Erythroblast (primary cell): Measurements from ENCODE around the gene PABPC1L.

Experiments
- DNase-seq, 2 experiments: peaks; one replicate each; lab custom pipeline; 2025; lab: John Stamatoyannopoulos, UW
- GATA1 ChIP-seq: IDR thresholded peaks from 2 replicates; pipeline ENCODE4 v1.6.1; 2011; ENCODE audit warnings: low read depth, mild to moderate bottlenecking, control low read depth, low read length, moderate library complexity
- POLR2A ChIP-seq: IDR thresholded peaks from 2 replicates; pipeline ENCODE4 v1.6.1; 2011; ENCODE audit warnings: mild to moderate bottlenecking, low read length

The PABPC1L gene

DNA sequence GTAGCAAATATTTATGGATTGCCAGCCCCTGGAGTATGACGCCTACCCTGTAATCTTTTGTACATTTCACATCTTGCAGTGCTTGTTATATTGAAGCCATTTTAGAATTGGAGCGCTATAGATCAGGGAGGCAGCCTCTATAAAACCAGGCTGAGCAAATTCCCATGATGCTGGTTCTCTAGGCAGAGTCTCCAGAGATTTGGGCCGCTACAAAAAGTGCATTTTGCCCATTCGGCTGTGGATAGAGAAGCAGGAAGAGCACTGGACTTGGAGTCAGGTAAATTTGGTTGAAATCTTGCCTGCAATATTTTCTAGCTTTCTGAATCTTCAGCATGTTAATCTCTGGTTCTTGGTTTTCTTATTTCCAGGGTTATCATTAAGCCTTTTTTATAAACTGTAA is 22.4 kb upstream of the PABPC1L start:
- TF ChIP-seq GATA1 = no peak
- no peak for TF ChIP-seq POLR2A
- no peak for DNase-seq

DNA sequence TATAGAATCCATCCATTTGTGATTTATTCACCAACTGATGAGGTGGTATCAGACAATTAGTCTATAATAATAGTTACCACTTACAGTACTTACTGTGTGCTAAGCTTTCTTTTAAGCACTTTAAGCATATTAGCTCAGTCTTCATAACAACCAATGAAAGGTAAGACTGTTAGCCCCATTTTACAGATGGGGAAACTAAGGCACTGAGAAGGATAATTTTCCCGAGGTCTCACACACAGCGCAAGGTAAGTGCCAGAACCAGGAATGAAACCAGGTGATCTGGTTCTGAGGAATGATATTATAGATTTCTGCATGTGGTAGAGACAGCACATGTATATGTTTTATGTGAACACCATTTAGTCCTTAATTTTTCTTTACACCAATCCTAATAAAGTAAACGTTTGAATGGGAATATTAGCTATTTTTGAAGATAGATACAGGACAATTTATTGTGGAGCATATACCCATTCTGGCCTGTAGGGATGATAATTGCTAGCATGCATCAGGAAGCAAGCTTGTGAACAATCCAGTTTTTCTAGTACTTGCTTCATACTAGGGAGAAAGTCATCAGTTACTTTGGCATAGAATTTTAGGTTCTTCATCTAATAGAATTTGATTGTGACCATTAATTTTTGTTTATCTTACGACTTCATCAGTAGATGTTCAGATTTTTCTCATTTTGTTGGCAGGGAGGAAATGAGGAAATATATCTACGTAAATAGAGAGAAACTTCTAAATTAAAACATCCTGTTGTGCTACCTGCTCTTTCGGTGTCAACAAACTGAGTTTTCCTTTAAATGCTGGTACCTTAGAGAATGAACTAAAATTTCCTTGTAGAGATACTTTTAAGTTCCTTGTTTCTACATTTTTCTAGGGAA is 21.4 kb upstream of the PABPC1L start:
- TF ChIP-seq POLR2A (no peak), GATA1 (no peak)
- DNase-seq = no peak

DNA sequence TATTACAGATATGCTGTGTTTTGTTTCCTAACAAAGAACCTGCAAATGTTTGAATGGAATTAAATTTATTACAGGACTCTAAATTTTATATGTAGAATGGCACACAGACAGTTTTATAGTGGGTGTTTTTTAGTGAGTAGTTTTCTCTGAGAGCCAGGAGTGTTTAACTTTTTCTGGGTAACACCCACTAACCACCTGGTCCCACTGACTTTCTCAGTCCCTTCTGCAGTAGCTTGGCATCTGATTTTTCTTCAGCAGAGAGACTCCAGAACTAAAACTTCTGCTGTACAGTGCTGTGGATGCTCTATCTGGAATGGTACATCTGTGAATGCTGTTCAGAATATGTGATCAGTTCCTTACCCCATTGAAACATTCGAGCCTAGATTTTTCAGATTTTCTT is 18.0 kb upstream of the PABPC1L start:
- no peak for TF ChIP-seq GATA1
- no peak for TF ChIP-seq POLR2A

DNA sequence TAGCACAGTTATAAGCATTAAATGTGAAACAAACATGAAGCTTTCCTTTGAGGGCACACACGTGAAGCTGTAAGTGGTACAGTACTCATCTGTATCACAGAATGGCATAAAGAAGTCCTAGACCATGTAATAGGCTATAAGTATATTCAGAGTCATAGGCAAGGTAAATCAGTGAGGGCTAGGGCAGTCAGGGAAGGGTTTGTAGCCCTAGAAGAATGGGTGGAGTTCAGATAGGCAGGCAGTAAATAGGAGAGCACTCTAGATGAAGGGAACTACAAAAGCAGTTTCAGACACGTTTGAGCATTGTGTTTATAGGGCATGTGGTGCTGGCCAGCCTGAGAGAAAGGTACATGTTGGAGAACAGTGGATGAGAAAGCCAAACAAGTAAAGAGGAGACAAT is 14.9 kb upstream of the PABPC1L start:
- DNase-seq = no peak
- TF ChIP-seq POLR2A = no peak
- no peak for TF ChIP-seq GATA1

More for the DNA sequence above, 18.0 kb upstream of the PABPC1L start:
- no peak for DNase-seq

DNA sequence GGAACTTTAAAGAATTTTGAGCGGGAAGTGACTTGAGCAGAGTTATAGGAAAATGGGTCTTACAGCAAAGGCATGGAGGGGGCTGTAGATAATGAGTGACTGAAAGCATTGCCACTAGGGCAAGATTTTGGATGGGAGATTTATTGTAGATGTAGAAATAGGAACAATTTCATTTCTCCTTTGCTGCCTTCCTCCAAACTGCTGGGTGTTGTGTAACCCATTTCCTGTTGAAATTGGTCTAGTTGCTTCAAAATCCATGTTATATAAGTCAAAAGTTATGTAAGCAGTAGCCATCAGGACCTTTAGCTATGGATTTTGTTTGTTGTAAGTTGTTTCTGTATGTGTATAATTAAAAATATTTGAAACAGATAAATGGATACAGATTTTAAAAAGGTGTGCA is 13.3 kb upstream of the PABPC1L start:
- TF ChIP-seq GATA1 = no peak
- no peak for TF ChIP-seq POLR2A
- DNase-seq = no peak

DNA sequence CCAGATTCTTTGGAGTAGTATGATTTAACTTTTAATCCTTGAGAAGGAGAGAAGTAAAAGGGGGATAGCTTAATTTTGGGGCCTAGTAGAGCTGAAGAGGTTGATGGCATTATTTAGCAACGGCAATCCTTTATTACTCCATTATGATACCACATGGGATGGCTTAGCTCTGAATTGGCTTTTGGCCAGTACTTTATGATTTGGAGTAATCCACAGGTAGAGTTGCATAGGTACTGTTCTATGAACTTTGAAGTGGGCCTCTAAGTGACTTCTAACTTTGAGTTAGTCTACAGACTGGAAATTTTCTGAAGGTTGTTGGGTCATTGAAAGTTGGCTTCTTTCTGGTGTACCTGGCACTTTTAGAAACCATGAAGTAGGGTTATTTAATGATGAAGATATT is 12.7 kb upstream of the PABPC1L start:
- TF ChIP-seq POLR2A = no peak
- no peak for TF ChIP-seq GATA1
- DNase-seq = no peak

DNA sequence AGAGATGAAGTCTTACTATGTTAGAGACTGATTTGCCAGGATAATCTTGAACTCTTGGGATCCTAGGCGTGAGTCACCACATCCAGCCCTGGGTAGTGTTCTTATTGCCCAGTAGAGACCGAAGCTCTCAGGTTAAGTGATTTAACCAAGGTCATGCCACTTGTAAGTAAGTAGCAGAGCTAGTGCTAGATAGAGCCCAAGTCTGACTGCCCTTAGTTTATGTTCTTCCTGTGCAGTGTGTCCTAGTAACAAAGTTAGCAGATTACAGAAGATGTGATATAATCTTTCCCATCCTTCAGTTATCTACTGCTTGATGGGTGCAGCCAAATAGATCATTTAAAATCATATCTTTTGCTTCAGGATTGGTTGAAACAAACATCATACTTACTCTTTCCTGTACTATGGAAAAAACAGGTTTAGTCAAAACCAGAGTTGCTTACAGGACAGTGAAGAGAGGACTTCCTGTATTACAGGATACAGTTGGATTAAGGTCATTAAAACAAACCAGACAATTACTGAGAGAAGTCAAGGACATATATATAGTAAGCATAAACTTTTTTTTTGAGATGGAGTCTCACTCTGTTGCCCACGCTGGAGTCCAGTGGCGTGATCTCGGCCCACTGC is 9.5 kb upstream of the PABPC1L start:
- DNase-seq = no peak
- TF ChIP-seq POLR2A = no peak
- TF ChIP-seq GATA1 = no peak

DNA sequence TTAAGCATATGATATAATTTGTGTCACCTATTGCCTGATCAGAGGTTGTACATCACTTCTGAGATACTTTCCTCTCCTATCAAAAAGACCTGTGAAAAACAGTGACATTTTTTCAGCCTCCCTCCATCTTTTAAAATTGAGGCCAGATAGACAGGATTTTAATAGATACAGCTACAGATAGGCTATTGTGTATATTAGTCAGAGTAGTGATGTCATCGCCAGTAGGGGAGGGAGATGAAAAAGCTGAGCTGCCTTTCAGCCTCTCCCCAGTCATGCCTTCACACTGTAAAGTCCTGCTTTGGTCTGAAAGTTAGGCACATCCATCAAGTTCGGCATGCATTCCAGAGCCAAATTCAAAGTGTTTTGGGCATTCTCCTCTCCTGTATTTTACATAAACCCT is 7.9 kb upstream of the PABPC1L start:
- peak in 1 of 2 experiments; percentile 41 for DNase-seq
- TF ChIP-seq GATA1 (no peak), POLR2A (no peak)

DNA sequence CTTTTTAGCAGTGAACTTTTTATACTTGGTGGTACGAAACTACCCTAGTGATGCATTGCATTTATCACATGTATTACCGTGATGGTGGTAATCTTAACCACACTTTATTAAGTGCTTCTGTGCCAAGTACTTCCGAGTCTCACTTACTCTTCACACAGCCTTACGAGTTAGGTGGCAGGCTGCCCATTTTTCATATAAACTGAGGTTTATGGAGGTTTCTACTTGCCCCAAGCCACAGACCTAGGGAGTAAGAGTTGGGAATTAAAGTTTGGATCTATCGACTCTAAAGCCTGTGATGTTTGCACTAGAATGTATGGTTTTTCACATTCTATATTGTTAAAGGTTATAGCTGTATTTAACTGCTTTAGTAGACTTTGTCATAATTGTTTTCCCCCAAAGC is 5.5 kb upstream of the PABPC1L start:
- TF ChIP-seq POLR2A = no peak
- TF ChIP-seq GATA1 = no peak
- DNase-seq = no peak

DNA sequence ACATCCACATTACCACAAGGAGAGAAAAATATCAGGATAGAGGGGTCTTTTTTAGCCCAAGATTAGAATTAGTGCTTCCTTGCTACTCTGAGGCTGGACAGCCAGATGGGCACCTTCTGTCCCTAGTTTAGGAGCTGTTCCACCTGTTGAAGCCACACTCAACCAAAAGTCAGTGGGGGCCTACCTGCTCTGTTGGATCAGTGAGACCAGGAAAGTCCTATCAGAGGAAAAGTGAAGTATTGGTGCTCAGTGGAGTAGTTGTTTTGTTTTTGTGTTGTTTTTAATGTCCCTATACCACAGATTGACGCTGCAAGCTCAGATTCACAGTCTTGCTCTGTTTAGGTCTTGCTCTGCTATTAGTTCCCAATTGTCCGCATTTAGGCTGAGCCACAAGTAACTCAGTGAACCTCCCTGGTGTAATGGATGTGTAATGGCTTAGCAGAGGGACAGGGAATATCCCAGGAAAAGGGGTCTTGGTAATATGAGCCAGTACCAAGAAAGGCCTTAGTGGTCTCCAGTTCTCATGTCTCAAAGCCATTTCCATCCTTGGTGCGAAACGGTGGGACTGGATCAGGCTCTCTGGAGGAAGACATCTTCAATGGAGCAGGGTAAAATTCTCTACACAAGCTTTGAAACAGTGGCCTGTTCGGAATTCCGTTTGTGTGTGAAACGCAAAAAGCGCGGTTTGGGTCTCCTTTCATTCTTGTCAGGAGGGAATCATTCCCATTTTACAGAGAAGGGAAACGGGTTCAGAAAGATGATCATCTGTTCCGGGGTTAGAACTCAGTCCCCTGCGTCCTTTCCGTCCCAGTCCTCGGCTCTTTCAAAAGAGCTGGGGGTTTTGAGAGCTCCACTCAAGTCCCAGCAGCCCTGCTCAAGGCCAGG is 631 bp upstream of the PABPC1L start:
- TF ChIP-seq GATA1 (no peak), POLR2A (no peak)

DNA sequence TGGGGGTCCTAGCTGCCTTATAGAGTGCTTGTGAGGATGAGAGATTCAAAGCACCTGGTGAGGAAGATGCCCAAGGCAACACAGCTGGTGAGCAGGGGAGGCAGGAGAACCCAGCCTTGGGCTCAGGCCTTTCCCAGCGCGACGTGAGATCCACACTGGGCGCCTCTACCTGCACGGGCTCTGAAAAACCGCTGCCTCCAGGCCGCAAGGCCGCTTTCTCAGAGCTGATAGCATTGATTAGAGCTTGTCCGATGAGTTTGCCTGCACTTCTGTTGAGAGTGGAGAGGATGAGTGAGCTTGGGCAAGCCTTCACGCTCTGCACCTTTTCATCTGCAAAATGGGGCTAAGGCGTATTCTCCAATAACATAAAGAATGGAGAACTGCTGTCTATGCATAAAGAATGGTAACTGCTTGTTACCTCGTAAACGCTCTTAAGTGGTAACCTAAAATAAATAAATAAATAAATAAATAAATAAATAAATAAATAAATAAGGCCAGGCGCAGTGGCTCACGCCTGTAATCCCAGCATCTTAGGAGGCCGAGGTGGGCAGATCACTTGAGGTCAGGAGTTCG is 916 bp downstream of the PABPC1L start:
- DNase-seq = peak in 1 of 2 experiments; percentile 28
- TF ChIP-seq GATA1 (no peak), POLR2A (no peak)

More for the DNA sequence above, 631 bp upstream of the PABPC1L start:
- DNase-seq = peak in 1 of 2 experiments; percentile 32

DNA sequence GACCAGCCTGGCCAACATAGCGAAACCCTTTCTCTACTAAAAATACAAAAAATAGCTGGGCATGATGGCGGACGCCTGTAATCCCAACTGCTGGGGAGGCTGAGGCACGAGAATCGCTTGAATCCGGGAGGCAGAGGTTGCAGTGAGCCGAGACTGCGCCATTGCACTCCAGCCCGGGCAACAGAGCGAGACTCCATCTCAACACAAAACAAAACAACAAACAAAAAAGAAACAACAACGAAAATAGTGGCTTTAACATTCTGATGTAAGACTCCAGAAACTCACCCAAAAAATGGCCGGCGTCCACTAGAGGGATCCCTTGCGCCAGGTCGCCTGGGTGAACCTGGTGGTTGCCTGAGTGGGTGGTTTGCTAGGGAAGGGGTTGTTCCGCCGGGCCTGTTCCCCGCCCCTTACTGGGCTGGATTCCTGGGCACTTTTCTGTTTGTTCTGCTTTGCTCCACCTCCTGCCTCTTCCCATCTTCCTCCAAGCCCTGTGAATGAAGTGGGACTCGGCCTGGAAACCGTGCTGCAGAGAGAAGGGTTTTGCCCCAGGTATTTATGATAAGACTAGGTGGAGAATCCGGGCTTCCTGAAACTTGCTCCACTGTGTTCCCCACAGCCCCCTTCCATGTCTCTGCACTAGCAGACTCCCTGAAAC is 1.5 kb downstream of the PABPC1L start:
- TF ChIP-seq POLR2A = no peak
- TF ChIP-seq GATA1 = no peak
- peak; percentile 72 to 85 for DNase-seq

DNA sequence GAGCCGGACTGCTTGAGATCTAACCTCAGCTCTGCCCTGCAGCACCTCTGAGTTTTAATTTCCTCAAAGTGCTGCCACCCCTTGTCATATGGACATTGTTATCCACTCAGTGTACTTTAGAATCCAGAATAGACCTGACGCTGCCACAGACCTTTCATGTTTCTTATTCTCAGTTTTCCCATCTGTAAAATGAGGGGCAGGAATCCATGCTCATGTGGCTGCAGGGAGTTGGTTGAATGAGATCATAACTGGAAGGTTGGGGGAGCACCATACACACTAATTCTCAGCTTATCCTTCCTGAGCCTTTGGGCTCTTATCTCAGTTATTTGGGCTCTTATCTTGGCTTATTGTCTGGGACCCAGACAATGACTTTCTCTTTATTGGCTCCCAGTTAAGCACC is 2.3 kb downstream of the PABPC1L start:
- TF ChIP-seq POLR2A (no peak), GATA1 (no peak)
- DNase-seq = no peak
